AG04449 (cell line): Measurements from ENCODE around the gene CSTPP1.

ENCODE experiments used
- CTCF ChIA-PET: fragments of 350-600 bp; formaldehyde crosslinking; extraction: SDS; loops from one replicate; lab custom pipeline; 2021; ENCODE audit warnings: antibody characterized with exemption; lab: Yijun Ruan, JAX
- POLR2A ChIA-PET: fragments of 400-600, 350-600 bp; formaldehyde crosslinking; extraction: SDS; loops from one replicate; lab custom pipeline; 2020; ENCODE audit warnings: antibody characterized with exemption, inconsistent platforms; lab: Yijun Ruan, JAX
- DNase-seq: peaks from one replicate; pipeline ENCODE4 v3.0.0-alpha.2; 2010; ENCODE audit warnings: low read depth, low spot score
- H3K4me3 ChIP-seq: 2 replicates; pipeline ENCODE4 v1.5.1; 2011; ENCODE audit warnings: low read depth, mild to moderate bottlenecking, control low read depth, low read length
- CTCF ChIP-seq: IDR thresholded peaks from one replicate; pipeline ENCODE4 v1.5.1; 2011; ENCODE audit warnings: mild to moderate bottlenecking, moderate library complexity, low read length, control low read depth, inconsistent platforms; ENCODE audit not compliant: insufficient read depth; ENCODE audit errors: missing control alignments

CSTPP1 gene

GRCh38 chr11:47179655-47179991 lies 243.1 kb downstream of the CSTPP1 start:
- DNase-seq: no peak
- peak; percentile 66 for TF ChIP-seq CTCF
- POLR2A ChIA-PET: no interaction called here

DNA sequence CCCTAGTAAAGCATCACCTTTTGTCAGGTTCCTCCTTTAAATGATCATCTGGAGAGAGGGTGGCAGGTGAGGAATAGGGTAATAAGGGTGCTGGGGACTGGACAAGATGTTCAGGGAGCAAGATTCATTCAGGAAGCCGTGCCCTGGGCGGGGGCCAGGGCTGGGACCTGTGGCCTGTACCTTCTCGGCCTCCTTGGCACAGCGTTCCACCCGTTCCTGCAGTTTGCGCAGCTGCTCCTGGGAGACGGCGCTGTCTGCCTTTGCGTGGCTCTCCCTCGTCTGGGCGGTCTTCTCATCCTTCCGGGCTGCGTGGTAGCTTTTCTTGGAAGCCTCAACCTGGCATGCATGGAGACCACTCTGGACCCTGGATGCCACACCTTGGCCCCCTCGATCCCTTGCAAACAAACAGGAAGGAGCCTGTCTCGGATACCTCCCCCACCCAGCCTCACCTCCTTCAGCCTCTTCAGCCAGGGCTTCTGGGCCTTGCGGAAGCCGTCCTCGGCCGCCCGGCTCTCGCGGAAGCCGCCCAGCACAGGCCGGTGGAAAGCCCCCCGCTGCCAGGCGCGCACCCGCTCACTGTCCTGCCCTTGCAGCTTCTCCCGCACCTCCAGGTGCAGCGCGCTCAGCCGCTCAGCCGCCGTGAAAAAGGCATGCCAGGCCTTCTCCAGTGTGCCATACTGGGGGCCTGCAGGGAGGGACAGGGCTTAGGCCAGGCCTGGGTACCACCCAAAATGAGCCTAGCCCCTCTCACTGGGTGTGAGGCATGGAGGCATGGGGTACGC lies 243.6 kb downstream of the CSTPP1 start:
- ChIA-PET CTCF (interaction anchor here (0.7 to 11.2 kb wide), 29 partner anchors 8 to 398 kb away, joined by 3 to 108 read pairs (median 4); partner anchors contain the start of genes DDB2, KBTBD4, MADD and MYBPC3), POLR2A (no interaction called here)
- DNase-seq: no peak
- no peak overlapping the region for H3K4me3 ChIP-seq
- TF ChIP-seq CTCF: no peak

More at GRCh38 chr11:47179655-47179991, 243.1 kb downstream of the CSTPP1 start:
- CTCF ChIA-PET: interaction anchor here (0.7 to 11.2 kb wide), 29 partner anchors 9 to 399 kb away, joined by 3 to 108 read pairs (median 4); partner anchors contain the start of genes DDB2, KBTBD4, MADD and MYBPC3
- H3K4me3 ChIP-seq: no peak overlapping the region

GRCh38 chr11:47181271-47181670 lies 244.7 kb downstream of the CSTPP1 start:
- ChIA-PET POLR2A (interaction anchor here (0.6 kb wide), 1 partner anchor 54 kb away, joined by 3 read pairs; no protein-coding TSS in a partner anchor), CTCF (interaction anchor here (0.8 to 11.2 kb wide), 7 partner anchors 18 to 171 kb away, joined by 3 to 108 read pairs (median 15); partner anchors contain the start of genes MADD, MYBPC3 and NR1H3)
- DNase-seq: no peak
- H3K4me3 ChIP-seq: no peak overlapping the region
- no peak for TF ChIP-seq CTCF

DNA sequence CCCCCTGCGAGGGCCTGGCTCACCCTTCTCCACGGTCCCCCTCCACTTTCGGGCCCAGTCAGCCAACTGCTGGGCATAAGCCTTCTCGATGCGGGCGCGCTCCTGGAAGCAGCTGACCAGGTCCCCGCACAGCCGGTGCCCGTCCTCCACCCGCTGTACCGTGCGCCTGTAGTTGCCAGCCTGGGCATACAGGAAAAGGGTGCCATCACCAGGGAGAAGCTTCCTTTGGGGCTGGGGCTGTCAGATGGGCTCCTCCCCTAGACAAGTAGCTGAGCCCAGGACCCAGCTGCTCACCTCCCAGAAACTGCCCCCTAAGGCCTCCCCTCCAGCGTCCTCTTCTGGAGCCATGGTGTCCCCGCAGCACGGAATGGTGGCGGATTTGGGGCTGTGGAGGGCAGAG lies 245.8 kb downstream of the CSTPP1 start:
- DNase-seq: no peak
- POLR2A ChIA-PET: no interaction called here

GRCh38 chr11:47183031-47183856 lies 246.7 kb downstream of the CSTPP1 start:
- no peak for DNase-seq
- H3K4me3 ChIP-seq: no peak overlapping the region
- TF ChIP-seq CTCF: no peak
- ChIA-PET POLR2A (no interaction called here), CTCF (interaction anchor here (0.9 to 9.0 kb wide), 5 partner anchors 30 to 169 kb away, joined by 3 to 99 read pairs (median 3); partner anchors contain the start of genes ACP2 and MYBPC3)

More for the DNA sequence above, 245.8 kb downstream of the CSTPP1 start:
- no peak for TF ChIP-seq CTCF
- CTCF ChIA-PET: interaction anchor here (0.9 to 9.0 kb wide), 6 partner anchors 29 to 170 kb away, joined by 3 to 99 read pairs (median 3); partner anchors contain the start of genes ACP2 and MYBPC3
- H3K4me3 ChIP-seq: no peak overlapping the region
